ENCODE measurements around the gene GON4L.

GON4L gene

DNA sequence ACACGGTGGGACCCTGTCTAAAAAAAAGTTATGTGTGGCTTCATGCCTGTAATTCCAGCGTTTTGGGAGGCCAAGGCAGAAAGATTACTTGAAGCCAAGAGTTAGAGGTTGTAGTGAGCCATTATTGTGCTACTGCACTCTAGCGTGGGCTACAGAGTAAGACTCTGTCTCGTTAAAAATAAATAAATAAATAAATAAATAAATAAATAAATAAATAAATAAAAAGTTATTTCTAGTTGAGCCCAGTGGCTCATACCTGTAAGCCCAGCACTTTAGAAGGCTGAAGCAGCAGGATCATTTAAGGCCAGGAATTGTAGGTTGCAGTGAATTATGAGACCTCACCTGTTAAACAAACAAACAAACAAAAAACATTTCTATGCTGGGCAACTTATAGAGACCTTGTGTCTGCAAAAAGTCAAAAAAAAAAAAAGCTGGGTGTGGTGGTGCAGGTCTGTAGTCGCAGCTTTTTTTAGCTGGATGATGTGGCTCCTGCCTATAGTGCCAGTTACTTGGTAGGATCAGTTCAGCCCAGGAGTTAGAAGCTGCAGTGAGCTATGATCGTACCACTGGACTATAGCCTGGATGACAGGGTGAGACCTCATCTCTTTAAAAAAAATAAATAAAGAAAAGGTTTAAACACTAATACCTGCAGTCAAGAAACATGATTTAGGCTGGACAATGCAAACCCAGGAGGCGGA lies 25.6 kb downstream of the GON4L start:
- H3K4me3 ChIP-seq (ENCODE audit: low read length) = no peak overlapping the region

DNA sequence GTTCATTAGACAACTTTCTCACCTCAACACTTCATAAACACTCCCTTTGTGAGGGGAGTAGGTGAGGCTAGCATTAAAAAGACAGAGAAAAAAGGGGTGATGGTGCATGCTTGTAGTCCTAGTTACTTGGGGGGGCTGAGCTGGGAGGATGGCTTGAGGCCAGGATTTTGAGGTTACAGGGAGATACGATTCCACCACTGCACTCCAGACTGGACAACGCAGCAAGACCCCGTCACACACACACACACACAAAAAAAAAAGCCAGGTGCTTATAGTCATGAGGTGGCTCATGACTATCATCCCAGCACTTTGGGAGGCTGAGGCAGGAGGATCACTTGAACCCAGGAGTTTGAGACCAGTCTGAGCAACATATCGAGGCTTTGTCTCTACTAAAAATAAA lies 29.6 kb downstream of the GON4L start:
- Histone ChIP-seq H4K20me1 (ENCODE audit: control insufficient read depth, insufficient read depth, low read depth, low read length) (no peaks in the 10 kb centered on the region), H3K9me2 (replicated peaks; ENCODE audit: control insufficient read depth, low read length) (no peaks in the 10 kb centered on the region), H3F3A (ENCODE audit: control insufficient read depth, insufficient read depth) (peaks cover 3% of the 10 kb centered on the region; the same call in 1 of the 2 replicates), H3K27me3 (ENCODE audit: control insufficient read depth, low read length) (no peaks in the 10 kb centered on the region), H3K79me2 (ENCODE audit: control insufficient read depth, low read length) (peaks cover 21% of the 10 kb centered on the region), H3K9me3 (ENCODE audit: control insufficient read depth, insufficient read depth, low read length) (no peaks in the 10 kb centered on the region), H3K4me3 (ENCODE audit: low read length) (no peak overlapping the region), H3K27ac (ENCODE audit: low read depth, low read length) (no peak overlapping the region), H3K4me1 (ENCODE audit: control insufficient read depth, low read length) (peaks cover 11% of the 10 kb centered on the region), H3K4me2 (ENCODE audit: low read length) (no peak overlapping the region), H3K36me3 (ENCODE audit: control insufficient read depth, low read length) (peaks cover 32% of the 10 kb centered on the region)
- no peak for TF ChIP-seq EZH2phosphoT487 (IDR thresholded peaks at IDR 0.05; ENCODE audit: borderline replicate concordance, low read length)
- TF ChIP-seq, protein P1, sequence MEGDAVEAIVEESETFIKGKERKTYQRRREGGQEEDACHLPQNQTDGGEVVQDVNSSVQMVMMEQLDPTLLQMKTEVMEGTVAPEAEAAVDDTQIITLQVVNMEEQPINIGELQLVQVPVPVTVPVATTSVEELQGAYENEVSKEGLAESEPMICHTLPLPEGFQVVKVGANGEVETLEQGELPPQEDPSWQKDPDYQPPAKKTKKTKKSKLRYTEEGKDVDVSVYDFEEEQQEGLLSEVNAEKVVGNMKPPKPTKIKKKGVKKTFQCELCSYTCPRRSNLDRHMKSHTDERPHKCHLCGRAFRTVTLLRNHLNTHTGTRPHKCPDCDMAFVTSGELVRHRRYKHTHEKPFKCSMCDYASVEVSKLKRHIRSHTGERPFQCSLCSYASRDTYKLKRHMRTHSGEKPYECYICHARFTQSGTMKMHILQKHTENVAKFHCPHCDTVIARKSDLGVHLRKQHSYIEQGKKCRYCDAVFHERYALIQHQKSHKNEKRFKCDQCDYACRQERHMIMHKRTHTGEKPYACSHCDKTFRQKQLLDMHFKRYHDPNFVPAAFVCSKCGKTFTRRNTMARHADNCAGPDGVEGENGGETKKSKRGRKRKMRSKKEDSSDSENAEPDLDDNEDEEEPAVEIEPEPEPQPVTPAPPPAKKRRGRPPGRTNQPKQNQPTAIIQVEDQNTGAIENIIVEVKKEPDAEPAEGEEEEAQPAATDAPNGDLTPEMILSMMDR (IDR thresholded peaks at IDR 0.05; ENCODE audit: low read depth, low read length, poor library complexity, severe bottlenecking) = no peak

More for the DNA sequence above, 25.6 kb downstream of the GON4L start:
- H3K9me2 ChIP-seq (replicated peaks; ENCODE audit: control insufficient read depth, low read length) = no peaks in the 10 kb centered on the region
- H3K27me3 ChIP-seq (ENCODE audit: control insufficient read depth, low read length) = no peaks in the 10 kb centered on the region
- peaks cover 34% of the 10 kb centered on the region for H3K4me1 ChIP-seq (ENCODE audit: control insufficient read depth, low read length)
- H3F3A ChIP-seq (ENCODE audit: control insufficient read depth, insufficient read depth) = peaks cover 14% of the 10 kb centered on the region
- H3K4me2 ChIP-seq (ENCODE audit: low read length) = no peak overlapping the region
- H3K79me2 ChIP-seq (ENCODE audit: control insufficient read depth, low read length) = peaks cover 47% of the 10 kb centered on the region
- peaks cover 23% of the 10 kb centered on the region for H3K36me3 ChIP-seq (ENCODE audit: control insufficient read depth, low read length)
- no peak overlapping the region for H3K27ac ChIP-seq (ENCODE audit: low read depth, low read length)
- TF ChIP-seq, protein P1 (IDR thresholded peaks at IDR 0.05; ENCODE audit: low read depth, low read length, poor library complexity, severe bottlenecking) = no peak
- no peak for TF ChIP-seq EZH2phosphoT487 (IDR thresholded peaks at IDR 0.05; ENCODE audit: borderline replicate concordance, low read length)
- no peaks in the 10 kb centered on the region for H4K20me1 ChIP-seq (ENCODE audit: control insufficient read depth, insufficient read depth, low read depth, low read length)
- H3K9me3 ChIP-seq (ENCODE audit: control insufficient read depth, insufficient read depth, low read length) = no peaks in the 10 kb centered on the region

DNA sequence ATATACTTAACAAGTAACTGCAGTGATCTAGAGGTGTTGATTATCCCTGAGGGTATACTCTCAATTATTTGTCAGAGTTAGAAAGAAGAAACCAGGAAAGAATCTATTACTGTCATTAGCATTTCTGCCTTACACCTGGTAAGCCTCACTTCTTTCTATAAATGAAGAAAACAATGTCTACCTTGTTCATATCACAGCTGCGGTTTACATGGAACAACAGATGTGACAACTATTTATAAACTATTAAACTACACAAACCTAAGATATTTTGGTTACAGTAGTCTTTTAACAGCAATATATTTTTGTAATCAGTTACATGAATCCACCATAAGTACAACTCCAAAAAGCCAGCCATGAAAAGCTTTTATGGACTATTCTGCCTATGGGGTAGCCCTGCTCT lies 40.7 kb downstream of the GON4L start:
- H3K36me3 ChIP-seq (ENCODE audit: control insufficient read depth, low read length) = peaks cover 77% of the 10 kb centered on the region
- peak overlapping the region; percentile 32 for H3K4me2 ChIP-seq (ENCODE audit: low read length)
- TF ChIP-seq, protein P1 (IDR thresholded peaks at IDR 0.05; ENCODE audit: low read depth, low read length, poor library complexity, severe bottlenecking) = no peak
- no peak for TF ChIP-seq EZH2phosphoT487 (IDR thresholded peaks at IDR 0.05; ENCODE audit: borderline replicate concordance, low read length)
- no peak overlapping the region for H3K4me3 ChIP-seq (ENCODE audit: low read length)
- no peaks in the 10 kb centered on the region for H3K79me2 ChIP-seq (ENCODE audit: control insufficient read depth, low read length)
- peak overlapping the region; percentile 39 for H3K27ac ChIP-seq (ENCODE audit: low read depth, low read length)
- H3K9me3 ChIP-seq (ENCODE audit: control insufficient read depth, insufficient read depth, low read length) = no peaks in the 10 kb centered on the region
- peaks cover 24% of the 10 kb centered on the region for H3K4me1 ChIP-seq (ENCODE audit: control insufficient read depth, low read length)
- no peaks in the 10 kb centered on the region for H3F3A ChIP-seq (ENCODE audit: control insufficient read depth, insufficient read depth)
- no peaks in the 10 kb centered on the region for H3K27me3 ChIP-seq (ENCODE audit: control insufficient read depth, low read length)
- H3K9me2 ChIP-seq (replicated peaks; ENCODE audit: control insufficient read depth, low read length) = no peaks in the 10 kb centered on the region
- H4K20me1 ChIP-seq (ENCODE audit: control insufficient read depth, insufficient read depth, low read depth, low read length) = no peaks in the 10 kb centered on the region
